Astrocyte (in vitro differentiated cells and primary cell): ENCODE data around the gene GLIS2. TPM values are rescaled to one million over a fixed set of nuclear protein-coding genes. Genes with fewer than 3 reads are reported as not detected.

ENCODE experiments used
- DNase-seq: peaks from one replicate; pipeline ENCODE4 v3.0.0-alpha.2; 2010; ENCODE audit warnings: low read depth
- FAIRE-seq: peaks from 2 replicates; lab custom pipeline; 2011; peaks lifted over from hg19 to GRCh38; lab: Jason Lieb, UNC
- H2AFZ ChIP-seq: 2 replicates; pipeline ENCODE4 v1.6.0; 2012; ENCODE audit warnings: low read depth, low read length, inconsistent platforms
- H3K27ac ChIP-seq: 2 replicates; pipeline ENCODE4 v1.5.1; 2011; ENCODE audit warnings: low read depth, low read length, inconsistent platforms
- H3K27me3 ChIP-seq: 2 replicates; pipeline ENCODE4 v1.6.0; 2011; ENCODE audit warnings: low read length, inconsistent platforms; ENCODE audit not compliant: insufficient read depth
- H3K36me3 ChIP-seq: 2 replicates; pipeline ENCODE4 v1.5.1; 2011; ENCODE audit warnings: low read length, inconsistent platforms; ENCODE audit not compliant: insufficient read depth
- H3K4me1 ChIP-seq: 2 replicates; pipeline ENCODE4 v1.5.1; 2011; ENCODE audit warnings: low read length, inconsistent platforms; ENCODE audit not compliant: insufficient read depth
- H3K4me2 ChIP-seq: 2 replicates; pipeline ENCODE4 v1.6.0; 2012; ENCODE audit warnings: low read length, inconsistent platforms
- H3K4me3 ChIP-seq: 2 replicates; pipeline ENCODE4 v1.5.1; 2011; ENCODE audit warnings: low read depth, mild to moderate bottlenecking, low read length, inconsistent platforms; ENCODE audit not compliant: insufficient read depth
- H3K79me2 ChIP-seq: 2 replicates; pipeline ENCODE4 v1.6.0; 2012; ENCODE audit warnings: mild to moderate bottlenecking, low read length, inconsistent platforms; ENCODE audit not compliant: insufficient read depth
- H3K9ac ChIP-seq: 2 replicates; pipeline ENCODE4 v1.6.0; 2012; ENCODE audit warnings: mild to moderate bottlenecking, low read length, inconsistent platforms
- H3K9me3 ChIP-seq: 2 replicates; pipeline ENCODE4 v1.5.1; 2012; ENCODE audit warnings: low read depth, mild to moderate bottlenecking, low read length, inconsistent platforms; ENCODE audit not compliant: insufficient read depth
- H4K20me1 ChIP-seq: 2 replicates; pipeline ENCODE4 v1.6.0; 2012; ENCODE audit warnings: low read length, inconsistent platforms; ENCODE audit not compliant: insufficient read depth
- H3K27ac Mint-ChIP-seq: one replicate; pipeline ENCODE4 v1.8.0; 2021; ENCODE audit warnings: mild to moderate bottlenecking, mixed read lengths; ENCODE audit not compliant: unreplicated experiment
- H3K27me3 Mint-ChIP-seq: one replicate; pipeline ENCODE4 v1.8.0; 2021; ENCODE audit warnings: low read depth, mixed read lengths; ENCODE audit not compliant: unreplicated experiment
- H3K36me3 Mint-ChIP-seq: one replicate; pipeline ENCODE4 v1.8.0; 2021; ENCODE audit warnings: low read depth, mixed read lengths; ENCODE audit not compliant: unreplicated experiment
- H3K4me1 Mint-ChIP-seq: one replicate; pipeline ENCODE4 v1.8.0; 2021; ENCODE audit warnings: low read depth, mixed read lengths; ENCODE audit not compliant: unreplicated experiment
- H3K4me3 Mint-ChIP-seq: one replicate; pipeline ENCODE4 v1.8.0; 2021; ENCODE audit warnings: mild to moderate bottlenecking, moderate library complexity, mixed read lengths; ENCODE audit not compliant: unreplicated experiment
- H3K9me3 Mint-ChIP-seq: one replicate; pipeline ENCODE4 v1.8.0; 2021; ENCODE audit warnings: mild to moderate bottlenecking, mixed read lengths; ENCODE audit not compliant: unreplicated experiment
- CTCF ChIP-seq: IDR thresholded peaks from 2 replicates; pipeline ENCODE4 v1.5.1; 2011; ENCODE audit warnings: low read depth, mild to moderate bottlenecking, inconsistent platforms, low read length, moderate library complexity; ENCODE audit not compliant: insufficient read depth
- EZH2 ChIP-seq: IDR thresholded peaks from 2 replicates; pipeline ENCODE4 v1.6.1; 2012; ENCODE audit warnings: mild to moderate bottlenecking, low read length, inconsistent platforms; ENCODE audit not compliant: insufficient read depth
- total RNA-seq: library from RNA; stranded (reverse); gene quantifications from 2 replicates; pipeline ENCODE4 v1.2.1, GENCODE V29; 2021

The GLIS2 gene
- total RNA-seq, 1 donor from 2014 or later, result 18.9 TPM

DNA sequence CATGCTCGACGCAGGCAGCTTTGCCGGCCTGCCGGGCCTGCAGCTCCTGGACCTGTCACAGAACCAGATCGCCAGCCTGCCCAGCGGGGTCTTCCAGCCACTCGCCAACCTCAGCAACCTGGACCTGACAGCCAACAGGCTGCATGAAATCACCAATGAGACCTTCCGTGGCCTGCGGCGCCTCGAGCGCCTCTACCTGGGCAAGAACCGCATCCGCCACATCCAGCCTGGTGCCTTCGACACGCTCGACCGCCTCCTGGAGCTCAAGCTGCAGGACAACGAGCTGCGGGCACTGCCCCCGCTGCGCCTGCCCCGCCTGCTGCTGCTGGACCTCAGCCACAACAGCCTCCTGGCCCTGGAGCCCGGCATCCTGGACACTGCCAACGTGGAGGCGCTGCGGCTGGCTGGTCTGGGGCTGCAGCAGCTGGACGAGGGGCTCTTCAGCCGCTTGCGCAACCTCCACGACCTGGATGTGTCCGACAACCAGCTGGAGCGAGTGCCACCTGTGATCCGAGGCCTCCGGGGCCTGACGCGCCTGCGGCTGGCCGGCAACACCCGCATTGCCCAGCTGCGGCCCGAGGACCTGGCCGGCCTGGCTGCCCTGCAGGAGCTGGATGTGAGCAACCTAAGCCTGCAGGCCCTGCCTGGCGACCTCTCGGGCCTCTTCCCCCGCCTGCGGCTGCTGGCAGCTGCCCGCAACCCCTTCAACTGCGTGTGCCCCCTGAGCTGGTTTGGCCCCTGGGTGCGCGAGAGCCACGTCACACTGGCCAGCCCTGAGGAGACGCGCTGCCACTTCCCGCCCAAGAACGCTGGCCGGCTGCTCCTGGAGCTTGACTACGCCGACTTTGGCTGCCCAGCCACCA lies 65.4 kb downstream of the GLIS2 start:
- Histone ChIP-seq H3K9me3 (no peaks in the 10 kb centered on the region), H4K20me1 (peaks cover 77% of the 10 kb centered on the region), H3K27ac (no peak overlapping the region), H2AFZ (no peak overlapping the region), H3K79me2 (peaks cover 54% of the 10 kb centered on the region), H3K9ac (no peak overlapping the region), H3K4me2 (no peak overlapping the region), H3K27me3 (no peaks in the 10 kb centered on the region), H3K4me3 (no peak overlapping the region), H3K4me1 (peaks cover 48% of the 10 kb centered on the region), H3K36me3 (no peaks in the 10 kb centered on the region)
- Mint-ChIP-seq H3K4me3 (no peak overlapping the region), H3K27ac (no peak overlapping the region), H3K9me3 (no peaks in the 10 kb centered on the region), H3K27me3 (no peaks in the 10 kb centered on the region), H3K4me1 (peaks cover 12% of the 10 kb centered on the region), H3K36me3 (no peaks in the 10 kb centered on the region)
- FAIRE-seq (no peak), DNase-seq (no peak)
- TF ChIP-seq EZH2 (no peak), CTCF (no peak)

DNA sequence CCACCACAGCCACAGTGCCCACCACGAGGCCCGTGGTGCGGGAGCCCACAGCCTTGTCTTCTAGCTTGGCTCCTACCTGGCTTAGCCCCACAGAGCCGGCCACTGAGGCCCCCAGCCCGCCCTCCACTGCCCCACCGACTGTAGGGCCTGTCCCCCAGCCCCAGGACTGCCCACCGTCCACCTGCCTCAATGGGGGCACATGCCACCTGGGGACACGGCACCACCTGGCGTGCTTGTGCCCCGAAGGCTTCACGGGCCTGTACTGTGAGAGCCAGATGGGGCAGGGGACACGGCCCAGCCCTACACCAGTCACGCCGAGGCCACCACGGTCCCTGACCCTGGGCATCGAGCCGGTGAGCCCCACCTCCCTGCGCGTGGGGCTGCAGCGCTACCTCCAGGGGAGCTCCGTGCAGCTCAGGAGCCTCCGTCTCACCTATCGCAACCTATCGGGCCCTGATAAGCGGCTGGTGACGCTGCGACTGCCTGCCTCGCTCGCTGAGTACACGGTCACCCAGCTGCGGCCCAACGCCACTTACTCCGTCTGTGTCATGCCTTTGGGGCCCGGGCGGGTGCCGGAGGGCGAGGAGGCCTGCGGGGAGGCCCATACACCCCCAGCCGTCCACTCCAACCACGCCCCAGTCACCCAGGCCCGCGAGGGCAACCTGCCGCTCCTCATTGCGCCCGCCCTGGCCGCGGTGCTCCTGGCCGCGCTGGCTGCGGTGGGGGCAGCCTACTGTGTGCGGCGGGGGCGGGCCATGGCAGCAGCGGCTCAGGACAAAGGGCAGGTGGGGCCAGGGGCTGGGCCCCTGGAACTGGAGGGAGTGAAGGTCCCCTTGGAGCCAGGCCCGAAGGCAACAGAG lies 66.3 kb downstream of the GLIS2 start:
- H4K20me1 ChIP-seq, result peaks cover 69% of the 10 kb centered on the region
- no peak for FAIRE-seq

More for the DNA sequence above, 66.3 kb downstream of the GLIS2 start:
- H3K9me3 Mint-ChIP-seq, result no peaks in the 10 kb centered on the region
- TF ChIP-seq EZH2, result no peak
- no peak for TF ChIP-seq CTCF
- H3K36me3 Mint-ChIP-seq, result no peaks in the 10 kb centered on the region
- H3K79me2 ChIP-seq, result peaks cover 46% of the 10 kb centered on the region
- no peak overlapping the region for H2AFZ ChIP-seq
- no peak overlapping the region for H3K4me2 ChIP-seq
- no peak overlapping the region for H3K4me3 ChIP-seq
- H3K27me3 ChIP-seq, result no peaks in the 10 kb centered on the region
- no peaks in the 10 kb centered on the region for H3K36me3 ChIP-seq
- H3K9me3 ChIP-seq, result no peaks in the 10 kb centered on the region
- H3K4me3 Mint-ChIP-seq, result no peak overlapping the region
- no peak overlapping the region for H3K27ac Mint-ChIP-seq
- H3K27me3 Mint-ChIP-seq, result no peaks in the 10 kb centered on the region
- peaks cover 48% of the 10 kb centered on the region for H3K4me1 ChIP-seq
- no peak for DNase-seq
- peaks cover 16% of the 10 kb centered on the region for H3K4me1 Mint-ChIP-seq
- no peak overlapping the region for H3K9ac ChIP-seq
- H3K27ac ChIP-seq, result no peak overlapping the region
